CD4-positive, alpha-beta T cell (primary cell): Measurements from ENCODE around the gene CD2AP. TPM values are rescaled to one million over a fixed set of nuclear protein-coding genes. Genes with fewer than 3 reads are reported as not detected.

Source experiments
- ATAC-seq: fragments of 200-7000 bp; cut with Tn5 transposase; one replicate; pipeline ENCODE4 v1.10.0; 2022; ENCODE audit warnings: mild to moderate bottlenecking; ENCODE audit not compliant: poor library complexity
- CTCF ChIA-PET: fragments of 350-600 bp; sonication (Branson Sonifier 250); formaldehyde crosslinking; loops from one replicate; lab custom pipeline; 2021; ENCODE audit warnings: antibody characterized with exemption, inconsistent platforms; lab: Charles Lee
- POLR2A ChIA-PET: fragments of 350-600 bp; sonication (Branson Sonifier 250); formaldehyde crosslinking; loops from one replicate; lab custom pipeline; 2021; ENCODE audit warnings: antibody characterized with exemption, inconsistent platforms; lab: Charles Lee
- DNase-seq, 14 experiments: peaks; one replicate each; pipeline ENCODE4 v3.0.0-alpha.2; 2013 to 2020; ENCODE audit warnings: mixed read lengths in 2 of 14
- H3K27ac ChIP-seq, 2 donors: one replicate each; pipeline versions ENCODE4 v1.5.1 to v1.7.0; 2013; ENCODE audit warnings: low read length in 2 of 2, low read depth in 1 of 2, mild to moderate bottlenecking in 1 of 2
- H3K27me3 ChIP-seq, 2 experiments: 1 replicate in 1 of 2; 2 replicates in 1 of 2; pipeline versions ENCODE4 v1.6.1 to v1.7.0; 2013; ENCODE audit warnings: low read length in 2 of 2, control low read depth in 1 of 2, mild to moderate bottlenecking in 1 of 2, moderate library complexity in 1 of 2; ENCODE audit not compliant: insufficient read depth in 2 of 2, control insufficient read depth in 1 of 2
- H3K36me3 ChIP-seq: one replicate; pipeline ENCODE4 v1.6.1; 2013; ENCODE audit warnings: low read length, control low read depth; ENCODE audit not compliant: insufficient read depth
- H3K4me1 ChIP-seq: one replicate; pipeline ENCODE4 v1.6.1; 2013; ENCODE audit warnings: low read length, control low read depth; ENCODE audit not compliant: insufficient read depth
- H3K4me3 ChIP-seq: one replicate; pipeline ENCODE4 v1.5.1; 2013; ENCODE audit warnings: mild to moderate bottlenecking, low read length, moderate library complexity
- H3K9me3 ChIP-seq, 2 experiments: 1 replicate in 1 of 2; 2 replicates in 1 of 2; pipeline versions ENCODE4 v1.6.1 to v1.7.0; 2013; ENCODE audit warnings: low read length in 2 of 2, mild to moderate bottlenecking in 2 of 2, control low read depth in 1 of 2, moderate library complexity in 1 of 2; ENCODE audit not compliant: control insufficient read depth in 1 of 2, insufficient read depth in 1 of 2
- H3K27ac Mint-ChIP-seq: one replicate; pipeline ENCODE4 v1.8.0; 2020; ENCODE audit warnings: mixed read lengths
- H3K27me3 Mint-ChIP-seq: one replicate; pipeline ENCODE4 v1.8.0; 2021; ENCODE audit warnings: mixed read lengths
- H3K36me3 Mint-ChIP-seq: one replicate; pipeline ENCODE4 v1.8.0; 2021; ENCODE audit warnings: low read depth, mixed read lengths
- H3K4me1 Mint-ChIP-seq: one replicate; pipeline ENCODE4 v1.8.0; 2021; ENCODE audit warnings: low read depth, mixed read lengths
- H3K4me3 Mint-ChIP-seq: one replicate; pipeline ENCODE4 v1.8.0; 2020; ENCODE audit warnings: mild to moderate bottlenecking, mixed read lengths
- H3K9me3 Mint-ChIP-seq: one replicate; pipeline ENCODE4 v1.8.0; 2020; ENCODE audit warnings: mixed read lengths
- CTCF ChIP-seq: fragments of 200-600 bp; IDR thresholded peaks from one replicate; pipeline ENCODE4 v1.8.0; 2022; ENCODE audit warnings: antibody characterized with exemption, mild to moderate bottlenecking
- intact Hi-C, 2 experiments: fragments of 100-400 bp; cut with DNase I in 1 of 2; cut with micrococcal nuclease in 1 of 2; formaldehyde crosslinking; loops; one replicate each; pipeline versions ENCODE4 v1.15.1 to v1.9.0; 2023 to 2025; cut with DNase I, micrococcal nuclease
- total RNA-seq, 174 experiments: library from RNA in 2 of 174; stranded (reverse) in 2 of 174; gene quantifications; one replicate each; pipeline ENCODE4 v1.2.3 and lab custom pipeline; 2021 to 2026

CD2AP gene
- total RNA-seq, 2 experiments from 2014 or later, result 29.4 to 31.3 TPM

- no peak overlapping the region for H3K4me3 Mint-ChIP-seq
- POLR2A ChIA-PET, result no interaction called here
- TF ChIP-seq CTCF, result no peak
Measured at GRCh38 chr6:47496935-47497579, 19.5 kb downstream of the CD2AP start.

GRCh38 chr6:47502920-47503319 is 25.3 kb downstream of the CD2AP start:
- no peak overlapping the region for H3K4me3 ChIP-seq
- POLR2A ChIA-PET, result no interaction called here
- H3K4me3 Mint-ChIP-seq, result no peak overlapping the region
- H3K4me1 ChIP-seq, result no peaks in the 10 kb centered on the region
- H3K27me3 Mint-ChIP-seq, result no peaks in the 10 kb centered on the region
- peaks cover 4% of the 10 kb centered on the region for H3K9me3 Mint-ChIP-seq
- no peak for DNase-seq
- H3K4me1 Mint-ChIP-seq, result peaks cover 50% of the 10 kb centered on the region
- no peak for ATAC-seq
- peaks cover 13% of the 10 kb centered on the region for H3K36me3 ChIP-seq
- TF ChIP-seq CTCF, result no peak
- intact Hi-C loops, result no loop called here
- H3K27me3 ChIP-seq, result no peaks in the 10 kb centered on the region
- H3K27ac ChIP-seq, result no peak overlapping the region
- CTCF ChIA-PET, result interaction anchor here (0.7 kb wide), 1 partner anchor 28 kb away, joined by 4 read pairs; no protein-coding TSS in a partner anchor
- H3K27ac Mint-ChIP-seq, result no peak overlapping the region
- H3K9me3 ChIP-seq, result no peaks in the 10 kb centered on the region
- H3K36me3 Mint-ChIP-seq, result peaks cover 32% of the 10 kb centered on the region

More at GRCh38 chr6:47496935-47497579, 19.5 kb downstream of the CD2AP start:
- Mint-ChIP-seq H3K9me3 (no peaks in the 10 kb centered on the region), H3K27ac (no peak overlapping the region), H3K36me3 (peaks cover 5% of the 10 kb centered on the region), H3K4me1 (peaks cover 93% of the 10 kb centered on the region), H3K27me3 (no peaks in the 10 kb centered on the region)
- H3K27ac ChIP-seq, result no peak overlapping the region
- DNase-seq (no peak), ATAC-seq (no peak)
- intact Hi-C loops, result no loop called here
- H3K27me3 ChIP-seq, result no peaks in the 10 kb centered on the region
- H3K9me3 ChIP-seq, result no peaks in the 10 kb centered on the region
- CTCF ChIA-PET, result no interaction called here
- H3K36me3 ChIP-seq, result no peaks in the 10 kb centered on the region
- peaks cover 3% of the 10 kb centered on the region for H3K4me1 ChIP-seq
- no peak overlapping the region for H3K4me3 ChIP-seq

- H3K27me3 ChIP-seq, result no peaks in the 10 kb centered on the region
- H3K9me3 Mint-ChIP-seq, result peaks cover 4% of the 10 kb centered on the region
- no peak overlapping the region for H3K27ac ChIP-seq
- H3K27ac Mint-ChIP-seq, result no peak overlapping the region
- H3K27me3 Mint-ChIP-seq, result no peaks in the 10 kb centered on the region
- H3K4me1 ChIP-seq, result no peaks in the 10 kb centered on the region
- no peak overlapping the region for H3K4me3 Mint-ChIP-seq
- H3K4me3 ChIP-seq, result no peak overlapping the region
- intact Hi-C loops, result no loop called here
- peaks cover 9% of the 10 kb centered on the region for H3K36me3 ChIP-seq
- peaks cover 10 to 12% of the 10 kb centered on the region in 2 experiments for H3K9me3 ChIP-seq
- no peak for DNase-seq
- H3K36me3 Mint-ChIP-seq, result peaks cover 79% of the 10 kb centered on the region
- POLR2A ChIA-PET, result no interaction called here
- ATAC-seq, result no peak
- no peak for TF ChIP-seq CTCF
- CTCF ChIA-PET, result no interaction called here
- peaks cover 27% of the 10 kb centered on the region for H3K4me1 Mint-ChIP-seq
Measured at GRCh38 chr6:47509937-47510336, 32.3 kb downstream of the CD2AP start.
